ENCODE measurements around the gene CBX2.
"Not testable (repeated sequence)": the region's sequence is repeated elsewhere in the genome, so short reads cannot be mapped to it uniquely, and the experiment has no call there.

The CBX2 gene

DNA sequence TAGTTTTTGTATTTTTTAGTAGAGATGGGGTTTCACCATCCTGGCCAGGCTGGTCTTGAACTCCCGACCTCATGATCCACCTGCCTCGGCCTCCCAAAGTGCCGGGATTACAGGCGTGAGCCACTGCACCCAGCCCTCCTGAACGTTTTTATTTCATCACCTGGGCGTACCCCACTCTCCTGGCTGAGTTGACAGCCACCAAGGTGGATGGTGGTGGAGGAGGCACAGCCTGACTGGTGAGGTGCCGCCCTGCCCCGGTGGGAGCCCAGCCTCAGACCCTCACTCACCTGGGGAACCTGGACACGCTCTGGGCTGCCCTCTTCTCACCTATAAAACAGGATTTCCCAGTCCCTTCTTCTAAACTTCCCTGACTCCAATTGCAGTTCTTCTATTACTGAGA lies 5.2 kb upstream of the CBX2 start:
- DNase-seq, result not testable (repeated sequence)

DNA sequence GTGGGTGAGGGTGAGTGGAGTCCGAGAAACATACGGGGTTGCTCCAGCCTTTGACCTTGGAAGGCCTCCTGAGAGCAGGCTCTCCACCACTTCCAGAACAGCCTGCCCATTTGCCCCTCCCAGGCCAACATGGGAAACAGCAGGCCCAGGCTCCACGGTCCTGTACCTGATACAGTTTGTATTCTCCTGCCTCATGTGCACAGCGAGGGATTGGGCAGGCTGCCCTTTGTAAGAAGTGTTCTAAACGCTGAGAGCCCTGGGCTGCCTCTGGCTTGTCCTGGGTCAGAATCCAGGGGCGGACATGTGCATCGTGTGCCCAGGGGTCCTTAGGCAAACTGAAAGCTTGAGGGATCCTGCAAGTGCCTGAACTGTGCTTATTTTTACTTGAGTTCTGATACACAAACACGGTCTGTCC lies 3.4 kb upstream of the CBX2 start:
- DNase-seq, result no peak

DNA sequence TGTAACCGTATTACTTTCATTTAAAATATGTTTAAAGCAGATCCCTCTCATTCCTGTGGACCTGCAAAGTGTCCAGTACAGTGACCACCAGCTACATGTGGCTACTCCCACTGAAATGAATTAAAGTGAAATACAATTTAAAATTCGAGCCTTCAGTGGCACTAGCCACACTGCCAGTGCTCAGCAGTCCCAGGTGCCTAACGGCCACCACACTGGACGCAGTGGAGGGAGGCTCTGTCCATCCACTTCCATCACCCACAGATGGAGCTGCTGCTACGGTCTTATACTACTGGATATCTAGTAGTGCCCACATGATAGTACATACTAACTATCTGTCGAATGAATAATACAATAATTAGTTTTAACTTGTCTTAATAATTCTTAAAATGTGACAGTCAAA lies 2.3 kb upstream of the CBX2 start:
- no peak for DNase-seq

DNA sequence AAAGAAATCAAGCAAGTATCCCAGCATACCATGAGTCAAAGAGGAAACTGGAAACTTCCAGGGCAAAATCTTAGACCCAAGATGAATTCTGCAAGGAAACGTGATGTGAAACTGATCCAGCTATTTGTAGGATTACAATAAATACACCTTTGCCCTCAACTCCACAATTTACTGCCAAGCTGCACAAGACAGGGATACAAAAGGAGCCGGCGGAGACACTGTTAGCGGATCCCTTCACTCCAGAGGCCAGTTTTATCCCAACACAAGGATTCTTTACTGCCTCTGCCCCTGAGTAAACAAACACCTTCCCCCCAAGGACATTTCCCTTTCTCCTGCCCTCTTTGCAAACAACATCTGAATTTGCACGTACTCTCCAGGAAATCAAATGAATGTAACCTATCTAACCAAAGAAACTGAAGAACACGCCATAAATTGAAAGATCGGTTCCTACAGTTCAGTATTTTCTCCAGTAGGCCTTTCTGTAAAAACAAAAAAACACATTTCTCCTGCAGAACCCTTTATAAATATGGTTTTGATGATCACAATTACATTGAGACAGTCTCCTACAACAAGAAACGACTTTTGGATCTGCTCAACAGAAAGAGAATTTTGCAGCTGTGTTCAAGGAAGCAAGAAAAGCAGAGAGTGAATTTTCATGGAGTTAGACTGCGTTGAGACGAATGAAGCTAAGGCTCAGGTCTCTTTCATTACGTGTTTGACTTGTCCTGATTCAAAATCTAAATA lies 1.4 kb upstream of the CBX2 start:
- no peak for DNase-seq

DNA sequence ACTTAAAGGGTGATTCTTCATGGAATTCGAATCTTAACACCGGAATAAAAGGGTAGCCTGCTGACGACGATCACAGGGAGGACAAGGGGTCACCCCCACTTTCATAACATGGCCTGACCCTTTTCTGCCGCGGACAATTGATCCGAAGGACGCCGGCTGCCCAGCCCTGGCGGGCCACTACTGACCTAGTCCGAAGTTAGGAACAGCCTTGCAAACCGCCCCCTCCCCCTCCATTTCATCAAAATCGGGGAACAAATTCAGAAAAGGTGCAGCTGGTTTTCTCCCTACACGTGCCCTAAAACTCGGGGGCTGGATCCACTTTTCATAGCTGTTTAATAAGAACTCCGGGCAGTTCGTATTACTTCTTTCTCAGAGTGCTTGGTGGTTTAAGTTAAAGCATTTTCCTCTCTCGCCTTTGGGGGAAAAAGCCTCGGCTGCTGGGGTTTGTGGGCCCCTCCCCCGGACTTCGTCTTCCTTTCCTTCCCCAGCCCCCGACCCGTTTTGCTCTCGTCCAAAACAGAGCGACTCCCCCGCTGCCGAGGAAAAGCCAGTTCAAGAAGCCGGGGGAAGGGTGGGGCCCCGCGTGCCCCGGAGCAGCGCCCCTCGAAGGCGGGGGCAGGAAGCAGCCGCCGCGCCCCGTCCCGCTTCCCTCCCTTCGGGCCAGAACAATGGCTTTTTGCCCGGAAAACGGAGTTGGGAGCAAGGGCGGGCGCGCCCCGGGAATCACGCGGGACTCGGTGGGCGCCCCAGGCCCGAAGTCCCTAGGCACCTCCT lies 641 bp upstream of the CBX2 start:
- peak; percentile 36 for DNase-seq

DNA sequence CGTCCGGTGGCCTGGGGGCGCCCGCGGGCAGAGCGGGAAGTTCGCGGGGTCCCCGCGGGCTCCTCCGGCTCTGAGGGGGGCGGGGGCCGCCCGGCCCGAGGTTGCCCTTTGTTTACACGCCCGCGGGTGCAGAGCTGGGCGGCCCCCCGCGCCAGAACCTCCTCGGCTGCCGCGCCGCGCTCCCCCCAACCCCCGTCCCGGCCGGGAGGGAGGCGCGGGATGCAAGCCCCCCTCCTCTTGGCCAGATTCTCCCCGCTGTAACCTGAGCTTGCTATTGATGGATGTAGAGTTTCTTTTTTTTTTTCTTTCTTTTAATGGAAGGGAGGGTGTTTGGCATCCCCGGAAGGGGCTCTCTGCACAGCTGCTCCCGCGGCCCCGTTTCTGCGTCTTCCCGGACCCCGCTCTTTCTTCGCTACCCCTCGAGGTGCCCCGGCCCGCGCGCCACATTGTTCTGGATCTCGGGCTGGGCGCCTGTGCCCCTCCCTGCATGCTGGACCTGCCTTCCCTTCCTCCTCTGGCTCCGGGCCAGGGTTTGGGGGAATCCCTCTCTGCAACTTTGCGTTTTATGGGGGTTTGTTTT lies 646 bp downstream of the CBX2 start:
- peak; percentile 35 for DNase-seq

DNA sequence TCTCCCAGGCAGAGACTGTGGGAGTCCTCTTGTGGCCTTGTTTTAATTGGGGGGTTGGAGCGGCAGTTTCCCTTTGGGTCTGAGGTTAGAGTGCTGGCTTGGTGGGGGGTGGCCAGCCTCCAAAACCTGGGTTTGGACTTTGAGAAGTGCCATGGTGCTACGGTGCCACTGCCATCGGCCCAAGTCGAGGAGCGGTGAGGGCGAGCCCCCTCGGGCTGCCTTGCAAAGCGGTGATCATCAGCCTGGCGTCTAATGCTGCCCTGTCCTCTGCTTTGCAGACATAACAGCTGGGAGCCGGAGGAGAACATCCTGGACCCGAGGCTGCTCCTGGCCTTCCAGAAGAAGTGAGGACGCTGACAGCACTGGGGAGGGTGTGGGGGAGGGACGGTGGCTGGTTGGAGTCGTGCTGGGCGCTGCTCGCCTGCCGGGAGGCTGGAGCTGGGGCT lies 1.2 kb downstream of the CBX2 start:
- DNase-seq, result no peak

DNA sequence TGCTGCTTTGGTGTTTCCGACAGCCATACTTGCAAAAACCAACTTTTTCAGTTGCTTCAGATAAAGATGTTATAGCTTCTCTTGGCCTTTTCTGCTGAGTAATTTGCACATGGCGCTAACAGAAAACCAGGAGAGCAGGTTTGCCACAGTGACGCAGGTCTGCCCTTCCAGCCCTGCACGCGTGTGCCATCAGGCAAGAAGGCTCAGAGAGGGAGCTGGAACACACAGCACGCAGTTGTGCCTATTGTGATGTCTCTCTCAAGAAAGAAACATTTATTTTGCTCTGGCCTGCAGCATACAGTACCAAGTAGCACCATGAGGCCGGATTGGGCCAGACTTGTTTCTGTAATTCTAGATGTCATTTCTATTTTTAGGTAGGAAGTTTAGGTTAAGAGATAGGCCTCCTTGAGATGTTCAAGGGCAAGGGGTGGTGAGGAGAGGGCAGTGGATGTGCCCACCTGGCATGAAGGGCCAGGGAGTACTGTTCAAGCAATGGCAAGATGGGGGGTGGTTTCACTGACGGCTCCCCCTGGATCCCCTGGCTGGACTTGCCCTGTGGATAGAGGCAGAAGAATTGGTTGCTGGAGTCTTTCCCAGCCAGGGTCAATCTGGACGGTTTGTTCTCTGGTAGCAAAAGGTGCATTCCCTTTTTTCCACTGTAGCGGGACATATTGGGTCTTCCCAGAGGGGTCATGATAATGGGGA lies 1.9 kb downstream of the CBX2 start:
- no peak for DNase-seq

DNA sequence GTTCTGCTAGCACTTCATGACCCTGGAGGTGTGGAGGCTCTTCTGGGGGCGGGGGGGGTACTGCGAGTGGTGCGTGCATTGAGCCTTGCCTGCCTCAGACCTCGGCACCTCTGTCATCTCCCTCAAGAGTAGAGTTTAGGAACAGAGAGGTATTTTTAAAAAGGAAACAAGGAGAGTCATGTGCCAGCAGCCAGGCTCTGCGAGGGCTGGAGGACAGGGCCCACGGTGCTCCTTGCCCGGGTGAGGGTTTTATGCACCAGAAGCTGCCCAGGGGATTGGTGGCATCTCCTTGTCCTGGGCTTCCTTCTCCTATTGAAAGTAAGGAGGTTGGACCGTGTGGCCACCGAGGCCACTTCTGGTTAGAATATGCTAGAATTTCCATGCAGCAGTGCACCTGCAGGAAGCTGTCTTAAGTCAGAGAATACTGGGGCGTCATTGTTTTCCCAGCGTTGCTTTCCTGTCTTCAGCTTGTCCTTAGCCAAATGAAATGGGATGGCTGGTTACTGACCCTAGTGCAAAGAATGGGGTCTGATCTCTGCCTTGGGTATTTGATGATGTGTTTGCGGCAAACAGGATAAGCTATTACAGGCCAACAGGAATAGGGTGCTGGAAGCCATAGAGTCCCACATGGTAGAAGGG lies 3.2 kb downstream of the CBX2 start:
- no peak for DNase-seq

DNA sequence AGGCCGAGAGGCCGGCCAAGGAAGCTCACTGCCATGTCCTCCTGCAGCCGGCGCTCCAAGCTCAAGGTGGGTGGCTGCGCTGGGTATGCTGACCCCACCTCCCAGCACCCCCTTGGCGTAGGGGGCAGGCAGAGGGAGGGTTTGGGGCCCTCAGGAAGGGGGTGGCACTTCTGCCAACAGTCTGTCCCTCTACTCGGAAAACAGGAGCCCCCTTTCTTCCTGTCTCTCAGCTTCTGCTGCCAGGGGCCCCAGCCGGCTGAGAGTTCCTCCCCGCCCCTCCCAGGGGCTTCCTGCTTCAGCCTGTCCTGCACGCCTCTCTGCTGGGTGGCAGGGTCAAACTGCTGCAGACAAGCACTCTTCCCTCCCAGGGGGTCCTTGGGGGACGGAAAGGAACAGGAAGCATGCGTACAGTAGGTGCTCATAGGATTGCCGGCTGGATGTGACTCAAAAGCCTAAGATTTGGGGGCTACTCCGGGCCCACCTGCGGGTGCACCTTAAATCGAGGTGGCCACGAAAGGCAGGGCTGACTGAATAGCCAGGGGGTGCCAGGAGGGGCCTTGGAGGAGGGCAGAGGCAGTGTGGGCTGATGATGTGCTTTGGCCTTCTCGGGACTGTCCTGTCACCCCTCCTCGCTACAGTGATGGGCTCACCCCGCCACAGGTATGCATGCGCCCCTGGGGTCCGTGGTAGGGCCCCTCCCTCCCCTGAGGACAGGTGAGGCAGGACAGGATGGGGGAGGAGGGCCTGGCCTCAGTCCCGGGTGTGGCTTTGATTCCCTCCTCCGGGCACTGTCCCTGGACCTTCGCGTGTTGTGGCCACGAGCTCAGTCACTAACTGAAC lies 4.0 kb downstream of the CBX2 start:
- DNase-seq, result no peak

DNA sequence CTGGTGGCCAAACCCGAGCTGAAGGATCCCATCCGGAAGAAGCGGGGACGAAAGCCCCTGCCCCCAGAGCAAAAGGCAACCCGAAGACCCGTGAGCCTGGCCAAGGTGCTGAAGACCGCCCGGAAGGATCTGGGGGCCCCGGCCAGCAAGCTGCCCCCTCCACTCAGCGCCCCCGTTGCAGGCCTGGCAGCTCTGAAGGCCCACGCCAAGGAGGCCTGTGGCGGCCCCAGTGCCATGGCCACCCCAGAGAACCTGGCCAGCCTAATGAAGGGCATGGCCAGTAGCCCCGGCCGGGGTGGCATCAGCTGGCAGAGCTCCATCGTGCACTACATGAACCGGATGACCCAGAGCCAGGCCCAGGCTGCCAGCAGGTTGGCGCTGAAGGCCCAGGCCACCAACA lies 5.9 kb downstream of the CBX2 start:
- no peak for DNase-seq

DNA sequence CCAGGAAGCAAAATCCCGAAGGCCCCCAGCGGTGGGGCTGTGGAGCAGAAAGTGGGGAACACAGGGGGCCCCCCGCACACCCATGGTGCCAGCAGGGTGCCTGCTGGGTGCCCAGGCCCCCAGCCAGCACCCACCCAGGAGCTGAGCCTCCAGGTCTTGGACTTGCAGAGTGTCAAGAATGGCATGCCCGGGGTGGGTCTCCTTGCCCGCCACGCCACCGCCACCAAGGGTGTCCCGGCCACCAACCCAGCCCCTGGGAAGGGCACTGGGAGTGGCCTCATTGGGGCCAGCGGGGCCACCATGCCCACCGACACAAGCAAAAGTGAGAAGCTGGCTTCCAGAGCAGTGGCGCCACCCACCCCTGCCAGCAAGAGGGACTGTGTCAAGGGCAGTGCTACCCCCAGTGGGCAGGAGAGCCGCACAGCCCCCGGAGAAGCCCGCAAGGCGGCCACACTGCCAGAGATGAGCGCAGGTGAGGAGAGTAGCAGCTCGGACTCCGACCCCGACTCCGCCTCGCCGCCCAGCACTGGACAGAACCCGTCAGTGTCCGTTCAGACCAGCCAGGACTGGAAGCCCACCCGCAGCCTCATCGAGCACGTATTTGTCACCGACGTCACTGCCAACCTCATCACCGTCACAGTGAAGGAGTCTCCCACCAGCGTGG lies 6.5 kb downstream of the CBX2 start:
- DNase-seq, result no peak

DNA sequence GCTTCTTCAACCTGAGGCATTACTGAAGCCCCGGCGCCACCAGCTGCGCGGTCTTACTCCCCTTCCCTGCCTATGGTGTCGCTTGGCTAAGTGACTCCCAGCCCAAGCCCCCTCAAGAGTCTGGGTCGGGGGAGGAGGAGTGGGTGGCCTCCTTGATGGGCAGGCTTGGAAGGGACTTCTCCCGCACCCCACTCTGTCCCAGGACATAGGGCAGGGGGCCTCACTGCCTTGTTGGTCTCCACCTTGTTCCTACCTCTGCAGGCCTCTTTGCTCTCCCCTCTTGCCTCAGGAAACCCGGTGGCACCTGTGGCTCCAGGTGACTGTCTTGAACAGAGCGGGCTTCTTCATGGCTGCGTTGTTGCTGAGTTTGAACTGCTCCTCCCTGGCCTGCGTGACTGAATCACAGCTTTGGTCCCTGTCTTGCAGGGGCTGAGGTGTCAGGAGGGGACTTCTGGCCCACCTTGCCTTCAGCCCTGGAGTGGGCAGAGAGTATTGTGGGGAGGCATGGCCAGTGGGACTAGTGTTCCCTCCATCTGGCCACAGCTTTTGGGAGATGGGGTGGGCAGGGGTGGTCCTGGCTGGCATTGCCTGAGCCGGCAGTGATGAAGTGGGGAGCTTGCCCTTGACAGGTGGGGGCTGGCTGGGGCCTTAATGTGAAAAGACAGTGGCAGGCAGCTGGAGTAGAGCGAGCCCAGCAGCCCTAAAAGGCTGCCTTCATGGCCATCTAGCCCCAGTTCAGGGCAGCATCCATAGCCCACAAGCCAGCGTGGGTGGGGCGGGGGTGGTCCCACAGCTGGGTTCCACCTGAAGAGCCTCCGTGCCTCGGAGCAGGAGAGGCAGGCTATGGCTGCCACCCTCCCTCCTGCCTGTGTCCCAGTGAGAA lies 7.3 kb downstream of the CBX2 start:
- no peak for DNase-seq

DNA sequence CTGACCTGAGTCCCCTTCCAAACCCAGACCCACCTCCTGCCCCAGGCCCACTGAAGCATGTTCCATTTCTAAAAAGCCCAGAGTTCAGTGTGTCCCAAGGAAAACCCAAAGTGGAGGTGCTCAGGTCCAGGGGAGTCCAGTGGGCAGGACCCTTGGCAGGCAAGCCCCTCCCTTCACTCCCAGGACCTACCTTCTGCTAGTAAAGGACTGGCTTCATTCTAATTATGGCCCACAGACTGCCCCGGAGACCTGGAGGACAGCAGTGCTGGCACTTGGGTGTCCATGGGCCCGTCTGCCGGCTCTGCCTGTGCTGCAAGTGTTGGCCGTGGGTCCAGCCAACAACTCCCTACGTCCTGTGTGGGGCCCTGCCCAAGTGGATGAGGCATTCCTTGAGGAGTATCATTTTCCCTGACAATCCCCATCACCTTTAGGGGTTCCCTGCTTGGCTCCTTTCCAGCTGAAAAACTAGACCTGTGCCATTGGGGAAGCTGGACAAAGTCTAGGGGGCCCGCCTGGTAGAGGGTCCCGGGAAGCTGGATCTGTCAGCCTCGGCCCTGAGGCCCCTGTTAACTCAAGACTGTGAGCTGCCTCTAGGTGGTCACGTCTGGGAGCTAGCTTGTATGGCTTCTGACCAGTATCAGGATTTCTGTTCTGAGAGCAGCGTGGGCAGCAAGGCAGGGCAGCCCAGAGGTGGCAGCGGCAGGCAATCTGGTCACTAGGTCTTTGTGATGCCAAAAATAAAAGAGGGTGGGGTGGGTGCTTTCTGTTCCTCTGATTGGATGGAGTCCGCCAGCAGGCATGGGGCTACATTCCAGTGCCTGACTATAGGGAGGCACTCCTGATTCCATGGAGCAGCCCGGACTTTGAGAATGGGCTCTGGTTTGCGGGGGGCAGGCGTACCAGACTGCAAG lies 8.2 kb downstream of the CBX2 start:
- no peak for DNase-seq

DNA sequence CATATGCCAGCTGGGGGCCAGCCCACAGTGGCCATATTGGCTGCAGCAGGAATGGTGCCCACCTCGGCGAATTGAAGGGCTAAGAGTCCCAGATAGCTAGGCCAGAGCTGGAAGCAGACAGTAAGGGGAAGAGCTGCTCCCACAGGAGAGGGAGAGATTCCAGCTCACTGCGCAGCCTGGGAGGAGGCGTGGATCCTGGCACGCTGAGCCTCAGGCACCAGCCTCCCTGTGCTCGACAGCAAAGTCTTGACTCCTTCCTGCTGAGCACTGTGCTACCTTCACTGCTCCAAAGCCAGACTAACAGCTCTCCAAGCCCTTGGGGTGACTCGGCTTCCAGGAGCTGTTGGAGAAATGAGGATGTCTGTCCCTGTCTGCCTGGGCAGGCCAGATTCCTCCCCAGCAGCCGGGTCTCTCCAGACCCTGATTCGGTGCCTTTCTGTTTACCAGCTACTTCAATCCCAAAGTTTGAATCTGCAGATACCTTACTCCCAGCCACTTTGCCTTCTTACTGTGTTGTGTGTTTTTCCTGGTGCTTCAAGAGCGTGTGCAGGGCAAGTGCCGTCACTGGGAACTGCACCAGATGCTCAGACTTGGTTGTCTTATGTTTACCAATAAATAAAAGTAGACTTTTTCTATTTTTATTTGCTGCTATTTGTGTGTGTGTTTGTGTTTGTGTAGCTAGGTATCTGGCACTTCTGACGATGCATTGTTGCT lies 9.1 kb downstream of the CBX2 start:
- DNase-seq, result no peak

DNA sequence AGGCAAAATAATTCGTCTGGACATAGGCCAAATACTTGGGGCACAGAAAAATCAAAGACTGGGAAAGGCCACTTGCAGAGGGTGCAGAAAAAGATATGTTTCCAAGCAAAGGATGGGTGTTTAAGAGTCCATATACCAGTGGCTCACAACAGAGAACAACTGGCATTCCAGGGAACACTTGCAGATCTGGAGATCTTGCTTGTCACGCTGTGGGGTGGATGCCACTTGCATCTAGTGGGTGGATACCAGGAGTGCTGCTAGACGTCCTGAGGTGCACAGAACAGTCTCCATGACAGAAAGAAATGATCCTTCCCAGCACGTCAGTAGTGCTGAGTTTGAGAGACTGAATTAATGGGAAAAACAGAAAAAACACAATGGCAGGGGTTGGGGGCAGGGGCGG lies 10.5 kb downstream of the CBX2 start:
- no peak for DNase-seq

DNA sequence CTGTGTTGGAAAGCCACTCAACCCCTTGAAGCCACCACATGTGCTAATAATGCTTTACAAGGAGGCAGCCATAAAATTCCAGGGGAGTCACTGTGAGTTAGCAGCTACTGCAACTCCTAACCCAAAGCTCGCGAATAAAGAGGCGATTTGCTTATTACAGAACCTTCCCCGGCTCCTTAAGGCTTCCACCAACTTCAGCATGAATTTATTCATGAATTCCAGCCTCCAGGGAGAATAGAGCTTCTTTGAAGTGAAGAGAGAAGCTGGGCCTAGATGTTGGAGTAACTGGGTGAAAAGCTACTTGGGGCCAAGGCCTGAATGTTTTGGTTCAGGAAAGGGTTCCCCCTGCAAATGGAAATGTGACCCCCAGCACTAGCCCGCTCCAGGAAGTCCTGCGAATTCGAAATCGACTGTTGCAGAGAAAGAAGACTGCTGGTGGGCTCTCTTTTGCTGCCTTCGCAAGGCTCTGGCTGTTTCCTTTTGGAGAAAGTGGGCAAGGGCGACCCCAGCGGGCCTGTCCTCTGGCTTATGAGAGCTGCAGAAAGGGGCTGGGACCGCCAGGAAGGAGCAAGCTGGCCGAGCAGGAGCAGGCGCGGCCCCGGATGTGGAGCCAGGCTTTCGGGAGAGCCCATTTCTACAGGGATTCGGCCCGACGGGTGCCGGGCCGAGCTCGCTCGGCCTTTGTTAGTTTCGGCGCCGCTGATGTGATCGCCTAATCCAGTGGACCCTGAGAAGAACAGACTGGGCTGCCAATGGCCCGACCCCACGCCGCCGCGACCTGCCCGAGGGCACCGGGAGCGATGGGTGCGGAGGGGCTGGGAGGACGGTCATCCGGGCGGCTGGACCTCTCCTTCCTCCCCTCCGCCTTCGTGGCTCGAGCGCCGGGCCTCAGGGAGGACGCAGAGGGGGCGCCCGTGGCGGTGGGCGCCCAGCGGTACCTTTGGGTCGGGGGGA lies 11.3 kb downstream of the CBX2 start:
- DNase-seq, result no peak

All from DMS79 treated with DMSO at 0.1 percent for 48 hours (cell line).